GM23338 (cell line): ENCODE data around the gene GAN. TPM values are rescaled to one million over a fixed set of nuclear protein-coding genes. Genes with fewer than 3 reads are reported as not detected.

Experiments
- ATAC-seq: fragments of 200-7000 bp; cut with Tn5 transposase; 3 replicates; pipeline ENCODE4 v1.9.1; 2020
- DNase-seq: peaks from one replicate; pipeline ENCODE4 v3.0.0-alpha.2; 2015; ENCODE audit warnings: low spot score
- H2AFZ ChIP-seq: fragments of 200-600 bp; sonication (generic); 2 replicates; pipeline ENCODE4 v1.8.0; 2016; ENCODE audit warnings: antibody characterized with exemption, mild to moderate bottlenecking, moderate library complexity
- H3F3A ChIP-seq: fragments of 200-600 bp; sonication (generic); replicated peaks from 2 replicates; pipeline ENCODE4 v1.8.0; 2017; ENCODE audit warnings: antibody characterized with exemption, mixed run types, low read depth
- H3K27ac ChIP-seq: fragments of 200-600 bp; sonication (generic); 2 replicates; pipeline ENCODE4 v1.6.1; 2016; ENCODE audit warnings: low read depth
- H3K27me3 ChIP-seq: fragments of 200-600 bp; sonication (generic); 2 replicates; pipeline ENCODE4 v1.8.0; 2016; ENCODE audit warnings: mild to moderate bottlenecking, mixed run types, moderate library complexity; ENCODE audit not compliant: insufficient read depth
- H3K36me3 ChIP-seq: fragments of 200-600 bp; sonication (generic); 2 replicates; pipeline ENCODE4 v1.8.0; 2016; ENCODE audit warnings: mild to moderate bottlenecking; ENCODE audit not compliant: insufficient read depth
- H3K4me1 ChIP-seq: fragments of 200-600 bp; sonication (generic); 2 replicates; pipeline ENCODE4 v1.8.0; 2016; ENCODE audit warnings: mild to moderate bottlenecking, moderate library complexity; ENCODE audit not compliant: insufficient read depth
- H3K4me2 ChIP-seq: fragments of 200-600 bp; sonication (generic); 2 replicates; pipeline ENCODE4 v1.7.1; 2017; ENCODE audit warnings: mixed run types
- H3K4me3 ChIP-seq: fragments of 200-600 bp; sonication (generic); 2 replicates; pipeline ENCODE4 v1.6.1; 2016; ENCODE audit warnings: mixed run types
- H3K79me2 ChIP-seq: fragments of 200-600 bp; sonication (generic); replicated peaks from 2 replicates; pipeline ENCODE4 v1.8.0; 2017; ENCODE audit warnings: mild to moderate bottlenecking; ENCODE audit not compliant: insufficient read depth
- H3K9me2 ChIP-seq: fragments of 200-600 bp; sonication (generic); 2 replicates; pipeline ENCODE4 v1.8.0; 2017; ENCODE audit not compliant: insufficient read depth
- H4K20me1 ChIP-seq: fragments of 200-600 bp; sonication (generic); replicated peaks from 2 replicates; pipeline ENCODE4 v1.8.0; 2017; ENCODE audit warnings: mild to moderate bottlenecking; ENCODE audit not compliant: insufficient read depth
- H3K27ac Mint-ChIP-seq: 2 replicates; pipeline ENCODE4 v1.8.0; 2020; ENCODE audit warnings: inconsistent platforms, mild to moderate bottlenecking, moderate library complexity, mixed read lengths
- H3K27me3 Mint-ChIP-seq: 3 replicates; pipeline ENCODE4 v1.8.0; 2022; ENCODE audit warnings: low read depth, mild to moderate bottlenecking, moderate library complexity, mixed read lengths, inconsistent platforms; ENCODE audit not compliant: insufficient read depth, poor library complexity
- H3K36me3 Mint-ChIP-seq: 3 replicates; pipeline ENCODE4 v1.8.0; 2021; ENCODE audit warnings: low read depth, mild to moderate bottlenecking, inconsistent platforms, moderate library complexity, mixed read lengths
- H3K4me1 Mint-ChIP-seq: 3 replicates; pipeline ENCODE4 v1.8.0; 2020; ENCODE audit warnings: mild to moderate bottlenecking, inconsistent platforms, mixed read lengths
- H3K4me3 Mint-ChIP-seq: 3 replicates; pipeline ENCODE4 v1.8.0; 2021; ENCODE audit warnings: moderate library complexity, mild to moderate bottlenecking, inconsistent platforms, mixed read lengths
- H3K9me3 Mint-ChIP-seq: 3 replicates; pipeline ENCODE4 v1.8.0; 2020; ENCODE audit warnings: moderate library complexity, mild to moderate bottlenecking, inconsistent platforms, mixed read lengths
- CREB1 ChIP-seq: fragments of 250-450 bp; sonication (Bioruptor Pico); IDR thresholded peaks from 2 replicates; pipeline ENCODE4 v1.5.0; 2020; ENCODE audit warnings: low read depth, mild to moderate bottlenecking, moderate library complexity
- CTCF ChIP-seq, 2 experiments: fragments of 200-600 bp in 1 of 2; sonication (generic) in 1 of 2; conservative IDR thresholded peaks; 2 replicates each; pipeline versions ENCODE4 v1.5.1 to v1.6.1; 2016 to 2017; ENCODE audit warnings: antibody characterized with exemption in 2 of 2, low read depth in 2 of 2, mild to moderate bottlenecking in 2 of 2, moderate library complexity in 1 of 2
- ETS1 ChIP-seq: IDR thresholded peaks from 2 replicates; pipeline ENCODE4 v1.6.1; 2016; ENCODE audit warnings: antibody characterized with exemption
- EZH2 ChIP-seq: fragments of 200-600 bp; sonication (generic); IDR thresholded peaks from one replicate; pipeline ENCODE4 v1.8.0; 2017; ENCODE audit warnings: antibody characterized with exemption, mild to moderate bottlenecking, low read depth; ENCODE audit not compliant: unreplicated experiment
- EZH2phosphoT487 ChIP-seq: fragments of 200-600 bp; sonication (generic); IDR thresholded peaks from one replicate; pipeline ENCODE4 v1.8.1; 2018; ENCODE audit warnings: antibody characterized with exemption; ENCODE audit not compliant: unreplicated experiment
- JUNB ChIP-seq: IDR thresholded peaks from one replicate; pipeline ENCODE4 v1.6.1; 2016; ENCODE audit warnings: antibody characterized with exemption; ENCODE audit not compliant: unreplicated experiment
- NANOG ChIP-seq: IDR thresholded peaks from 2 replicates; pipeline ENCODE4 v1.6.1; 2016; ENCODE audit warnings: antibody characterized with exemption, borderline replicate concordance
- POLR2AphosphoS5 ChIP-seq: IDR thresholded peaks from 2 replicates; pipeline ENCODE4 v1.6.1; 2016; ENCODE audit warnings: antibody characterized with exemption, low read depth
- STAT1 ChIP-seq: IDR thresholded peaks from one replicate; pipeline ENCODE4 v1.6.1; 2016; ENCODE audit warnings: antibody characterized with exemption; ENCODE audit not compliant: unreplicated experiment
- ZNF114 ChIP-seq: fragments of 250-450 bp; sonication (Bioruptor Pico); IDR thresholded peaks from 2 replicates; pipeline ENCODE4 v1.5.0; 2020; ENCODE audit warnings: mild to moderate bottlenecking, moderate library complexity
- ZNF331 ChIP-seq: fragments of 250-450 bp; sonication (Bioruptor Pico); IDR thresholded peaks from 2 replicates; pipeline ENCODE4 v1.5.0; 2020; ENCODE audit warnings: low read depth, mild to moderate bottlenecking, moderate library complexity
- ZNF462 ChIP-seq: fragments of 250-450 bp; sonication (Bioruptor Pico); IDR thresholded peaks from 2 replicates; pipeline ENCODE4 v1.5.0; 2020; ENCODE audit warnings: mild to moderate bottlenecking, moderate library complexity
- polyA plus RNA-seq: library from polyadenylated mRNA; unstranded; fragments of >200 nt; fragmentation: Nextera tagmentation; extraction: Ambion mirVana; gene quantifications from 2 replicates; pipeline ENCODE4 v1.2.1, GENCODE V29; 2016
- total RNA-seq: library from RNA; depleted of rRNA; stranded (reverse); fragments of >200 nt; shearing (Covaris generic); gene quantifications from 2 replicates; pipeline ENCODE4 v1.2.3, GENCODE V29; 2014

Gene GAN
- total and polyA plus RNA-seq, 2 experiments from 2014 or later, result 8.1 to 28.5 TPM

GRCh38 chr16:81324808-81325207 is 10.0 kb downstream of the GAN start (continued):
- TF ChIP-seq ZNF462 (CRISPR knock-in tag), result no peak
- no peak for TF ChIP-seq JUNB
- TF ChIP-seq ETS1, result no peak
- TF ChIP-seq CTCF (conservative IDR thresholded peaks at IDR 0.05; ENCODE audit: low read depth in 2 of 2), result no peak
- no peak for TF ChIP-seq EZH2
- TF ChIP-seq EZH2phosphoT487, result no peak

- Histone ChIP-seq H3K9me2 (no peaks in the 10 kb centered on the region), H3K27ac (no peak overlapping the region), H2AFZ (no peak overlapping the region), H3K4me3 (no peak overlapping the region), H3K4me2 (no peak overlapping the region), H3K79me2 (peaks cover 94% of the 10 kb centered on the region), H3F3A (no peaks in the 10 kb centered on the region), H4K20me1 (peaks cover 27% of the 10 kb centered on the region; the same call in 1 of the 2 replicates), H3K4me1 (no peaks in the 10 kb centered on the region), H3K36me3 (0 out of 2 replicates have a peak, but pooled peaks cover 4% of the 10 kb centered on the region), H3K27me3 (no peaks in the 10 kb centered on the region)
- no peaks in the 10 kb centered on the region for H3K36me3 Mint-ChIP-seq
- DNase-seq, result no peak
- H3K4me1 Mint-ChIP-seq, result peaks cover 11% of the 10 kb centered on the region; the same call in 1 of the 3 replicates
- no peak for ATAC-seq
- H3K27ac Mint-ChIP-seq, result no peak overlapping the region
- H3K27me3 Mint-ChIP-seq, result peaks cover 3% of the 10 kb centered on the region
- H3K9me3 Mint-ChIP-seq, result no peaks in the 10 kb centered on the region; the same call in 2 of the 3 replicates
- H3K4me3 Mint-ChIP-seq, result no peak overlapping the region
- TF ChIP-seq ETS1, result no peak
- TF ChIP-seq NANOG, result no peak
- no peak for TF ChIP-seq ZNF114
- no peak for TF ChIP-seq EZH2
- no peak for TF ChIP-seq CTCF (conservative IDR thresholded peaks at IDR 0.05; ENCODE audit: low read depth in 2 of 2)
- TF ChIP-seq CREB1, result no peak
- no peak for TF ChIP-seq ZNF331
- no peak for TF ChIP-seq STAT1
- no peak for TF ChIP-seq POLR2AphosphoS5
These were observed 12.2 kb downstream of the GAN start for GRCh38 chr16:81327011-81327410.
